Smooth muscle cell (in vitro differentiated cells): Measurements from ENCODE around the gene GALNT2. TPM values are rescaled to one million over a fixed set of nuclear protein-coding genes. Genes with fewer than 3 reads are reported as not detected.
A peak's percentile ranks its signal among the peaks of the same experiment; 100 is the strongest.

ENCODE experiments used
- DNase-seq: peaks from one replicate; lab custom pipeline; 2025; ENCODE audit not compliant: unreplicated experiment; lab: John Stamatoyannopoulos, UW
- H2AFZ ChIP-seq: fragments of 200-600 bp; sonication (generic); 2 replicates; pipeline ENCODE4 v1.6.0; 2016; ENCODE audit warnings: antibody characterized with exemption, low read depth, mild to moderate bottlenecking
- H3F3A ChIP-seq: fragments of 200-600 bp; sonication (generic); 2 replicates; pipeline ENCODE4 v1.6.0; 2017; ENCODE audit warnings: antibody characterized with exemption, low read depth
- H3K27ac ChIP-seq: fragments of 200-600 bp; sonication (generic); 2 replicates; pipeline ENCODE4 v1.5.1; 2016; ENCODE audit warnings: low read depth, mild to moderate bottlenecking
- H3K27me3 ChIP-seq: fragments of 200-600 bp; sonication (generic); 2 replicates; pipeline ENCODE4 v1.6.1; 2016; ENCODE audit warnings: low read depth, mild to moderate bottlenecking
- H3K36me3 ChIP-seq: fragments of 200-600 bp; sonication (generic); 2 replicates; pipeline ENCODE4 v1.5.1; 2016; ENCODE audit warnings: low read depth
- H3K4me1 ChIP-seq: fragments of 200-600 bp; sonication (generic); 2 replicates; pipeline ENCODE4 v1.5.1; 2016; ENCODE audit warnings: low read depth
- H3K4me2 ChIP-seq: fragments of 200-600 bp; sonication (generic); 2 replicates; pipeline ENCODE4 v1.6.0; 2016; ENCODE audit warnings: mild to moderate bottlenecking
- H3K4me3 ChIP-seq: fragments of 200-600 bp; sonication (generic); 2 replicates; pipeline ENCODE4 v1.5.1; 2016; ENCODE audit warnings: mild to moderate bottlenecking
- H3K79me2 ChIP-seq: fragments of 200-600 bp; sonication (generic); 2 replicates; pipeline ENCODE4 v1.6.0; 2016; ENCODE audit warnings: low read depth, mild to moderate bottlenecking
- H3K9ac ChIP-seq: fragments of 200-600 bp; sonication (generic); 2 replicates; pipeline ENCODE4 v1.6.0; 2016; ENCODE audit warnings: low read depth
- H3K9me3 ChIP-seq: fragments of 200-600 bp; sonication (generic); replicated peaks from 2 replicates; pipeline ENCODE4 v1.5.1; 2016; ENCODE audit warnings: low read depth
- H4K20me1 ChIP-seq: fragments of 200-600 bp; sonication (generic); 2 replicates; pipeline ENCODE4 v1.6.0; 2016; ENCODE audit warnings: low read depth
- WGBS: methylation state at CpG from one replicate; pipeline ENCODE4 v1.1.7; 2016; ENCODE audit warnings: low lambda C conversion rate; 5-methylcytosine and 5-hydroxymethylcytosine counted together
- polyA plus RNA-seq: library from polyadenylated mRNA; unstranded; fragments of >200 nt; fragmentation: Nextera tagmentation; extraction: Ambion mirVana; gene quantifications from 2 replicates; pipeline ENCODE4 v1.2.1, GENCODE V29; 2016
- total RNA-seq: library from RNA; depleted of rRNA; stranded (reverse); fragments of >200 nt; gene quantifications from 2 replicates; pipeline ENCODE4 v1.2.3, GENCODE V29; 2014
- TF ChIP-seq, protein P1 (sequence below): fragments of 200-600 bp; sonication (generic); IDR thresholded peaks from 2 replicates; pipeline ENCODE4 v1.5.1; 2017; ENCODE audit warnings: borderline replicate concordance, mild to moderate bottlenecking, antibody characterized with exemption; ENCODE audit not compliant: insufficient read depth, poor library complexity, severe bottlenecking

Gene GALNT2
- total and polyA plus RNA-seq, 2 experiments from 2014 or later: 76.4 to 152 TPM

DNA sequence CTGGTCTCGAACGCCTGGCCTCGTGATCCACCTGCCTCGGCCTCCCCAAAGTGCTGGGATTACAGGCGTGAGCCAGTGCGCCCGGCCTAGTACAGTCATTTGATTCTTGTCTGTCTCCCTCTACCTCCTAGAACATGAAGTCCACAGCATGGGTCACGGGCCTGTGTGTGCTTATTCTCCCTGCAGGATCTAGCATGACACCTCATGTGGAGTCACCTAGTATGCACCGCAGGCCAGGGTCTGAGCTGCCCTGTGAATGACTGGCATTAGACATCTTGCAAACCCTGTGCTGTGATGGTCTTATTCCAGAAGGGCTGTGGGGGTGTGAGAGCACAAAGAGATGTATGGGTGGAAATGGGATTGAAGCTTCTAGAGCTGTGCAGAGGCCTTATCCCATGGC, 133.2 kb downstream of the GALNT2 start:
- WGBS: 98% methylated on average over 9 of the region's 9 CpGs
- H3K4me1 ChIP-seq: no peaks in the 10 kb centered on the region
- H3F3A ChIP-seq: no peaks in the 10 kb centered on the region
- no peak overlapping the region for H3K27ac ChIP-seq
- TF ChIP-seq, protein P1, sequence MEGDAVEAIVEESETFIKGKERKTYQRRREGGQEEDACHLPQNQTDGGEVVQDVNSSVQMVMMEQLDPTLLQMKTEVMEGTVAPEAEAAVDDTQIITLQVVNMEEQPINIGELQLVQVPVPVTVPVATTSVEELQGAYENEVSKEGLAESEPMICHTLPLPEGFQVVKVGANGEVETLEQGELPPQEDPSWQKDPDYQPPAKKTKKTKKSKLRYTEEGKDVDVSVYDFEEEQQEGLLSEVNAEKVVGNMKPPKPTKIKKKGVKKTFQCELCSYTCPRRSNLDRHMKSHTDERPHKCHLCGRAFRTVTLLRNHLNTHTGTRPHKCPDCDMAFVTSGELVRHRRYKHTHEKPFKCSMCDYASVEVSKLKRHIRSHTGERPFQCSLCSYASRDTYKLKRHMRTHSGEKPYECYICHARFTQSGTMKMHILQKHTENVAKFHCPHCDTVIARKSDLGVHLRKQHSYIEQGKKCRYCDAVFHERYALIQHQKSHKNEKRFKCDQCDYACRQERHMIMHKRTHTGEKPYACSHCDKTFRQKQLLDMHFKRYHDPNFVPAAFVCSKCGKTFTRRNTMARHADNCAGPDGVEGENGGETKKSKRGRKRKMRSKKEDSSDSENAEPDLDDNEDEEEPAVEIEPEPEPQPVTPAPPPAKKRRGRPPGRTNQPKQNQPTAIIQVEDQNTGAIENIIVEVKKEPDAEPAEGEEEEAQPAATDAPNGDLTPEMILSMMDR: no peak
- no peak overlapping the region for H3K9ac ChIP-seq
- no peaks in the 10 kb centered on the region for H3K27me3 ChIP-seq
- H2AFZ ChIP-seq: no peak overlapping the region
- H3K4me3 ChIP-seq: no peak overlapping the region
- H3K79me2 ChIP-seq: peaks cover 21% of the 10 kb centered on the region
- H4K20me1 ChIP-seq: peaks cover 86% of the 10 kb centered on the region
- H3K9me3 ChIP-seq: no peaks in the 10 kb centered on the region
- H3K4me2 ChIP-seq: no peak overlapping the region
- no peaks in the 10 kb centered on the region for H3K36me3 ChIP-seq
- DNase-seq: no peak

DNA sequence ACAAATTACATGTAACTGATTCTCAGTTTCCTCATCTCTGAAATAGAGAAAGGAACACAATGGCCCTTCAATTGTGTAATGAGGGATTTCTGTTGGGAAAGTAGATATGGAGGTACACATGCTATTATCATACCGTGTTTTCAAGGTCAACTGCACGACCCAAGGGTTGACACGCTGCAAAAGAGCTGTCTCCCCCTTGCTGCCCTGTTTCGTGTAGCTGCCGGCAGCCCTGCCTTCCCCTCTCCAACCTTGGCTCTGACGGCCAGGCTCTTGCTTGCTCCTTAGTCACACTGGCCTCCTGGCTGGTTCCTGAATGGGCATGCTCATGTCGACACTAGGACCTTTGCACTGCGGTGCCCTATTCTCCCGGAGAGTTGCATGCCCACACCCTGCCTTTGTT, 134.4 kb downstream of the GALNT2 start:
- peaks cover 86% of the 10 kb centered on the region for H4K20me1 ChIP-seq
- no peaks in the 10 kb centered on the region for H3K9me3 ChIP-seq
- no peaks in the 10 kb centered on the region for H3K27me3 ChIP-seq
- WGBS: 93% methylated on average over 9 of the region's 9 CpGs
- H3F3A ChIP-seq: peaks cover 8% of the 10 kb centered on the region
- TF ChIP-seq, protein P1: no peak
- H3K4me1 ChIP-seq: peaks cover 8% of the 10 kb centered on the region
- H3K9ac ChIP-seq: no peak overlapping the region
- H3K4me2 ChIP-seq: no peak overlapping the region
- no peak overlapping the region for H3K4me3 ChIP-seq
- H3K36me3 ChIP-seq: no peaks in the 10 kb centered on the region
- H3K79me2 ChIP-seq: peaks cover 16% of the 10 kb centered on the region
- no peak overlapping the region for H2AFZ ChIP-seq
- H3K27ac ChIP-seq: no peak overlapping the region
- no peak for DNase-seq

DNA sequence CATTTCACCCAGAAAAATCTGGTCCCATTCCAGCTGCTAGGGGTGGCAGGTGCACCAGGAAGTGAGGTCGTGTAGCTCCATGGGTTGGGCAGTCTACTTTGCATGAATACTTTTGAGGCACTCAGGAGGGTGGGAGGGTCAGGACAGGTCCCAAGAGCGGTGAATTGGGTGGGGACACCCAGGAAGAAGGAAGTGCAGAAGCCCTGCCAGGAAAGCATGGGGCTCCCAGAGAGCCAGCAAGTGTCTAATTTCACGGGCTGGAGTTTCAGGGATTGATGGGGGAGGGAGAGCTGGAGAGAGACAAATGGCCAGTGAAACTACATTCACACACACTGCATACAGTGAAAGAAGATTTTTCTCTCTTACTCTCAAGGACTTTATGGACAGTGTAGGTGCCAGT, 137.8 kb downstream of the GALNT2 start:
- Histone ChIP-seq H3K27ac (no peak overlapping the region), H3K9me3 (no peaks in the 10 kb centered on the region), H3K4me1 (peaks cover 17% of the 10 kb centered on the region), H2AFZ (no peak overlapping the region), H3K4me3 (no peak overlapping the region), H4K20me1 (peaks cover 84% of the 10 kb centered on the region), H3K9ac (no peak overlapping the region), H3K27me3 (no peaks in the 10 kb centered on the region), H3F3A (peaks cover 16% of the 10 kb centered on the region), H3K79me2 (peaks cover 25% of the 10 kb centered on the region), H3K36me3 (no peaks in the 10 kb centered on the region), H3K4me2 (no peak overlapping the region)
- TF ChIP-seq, protein P1: no peak
- WGBS: 75% methylated on average over 3 of the region's 3 CpGs
- DNase-seq: no peak

DNA sequence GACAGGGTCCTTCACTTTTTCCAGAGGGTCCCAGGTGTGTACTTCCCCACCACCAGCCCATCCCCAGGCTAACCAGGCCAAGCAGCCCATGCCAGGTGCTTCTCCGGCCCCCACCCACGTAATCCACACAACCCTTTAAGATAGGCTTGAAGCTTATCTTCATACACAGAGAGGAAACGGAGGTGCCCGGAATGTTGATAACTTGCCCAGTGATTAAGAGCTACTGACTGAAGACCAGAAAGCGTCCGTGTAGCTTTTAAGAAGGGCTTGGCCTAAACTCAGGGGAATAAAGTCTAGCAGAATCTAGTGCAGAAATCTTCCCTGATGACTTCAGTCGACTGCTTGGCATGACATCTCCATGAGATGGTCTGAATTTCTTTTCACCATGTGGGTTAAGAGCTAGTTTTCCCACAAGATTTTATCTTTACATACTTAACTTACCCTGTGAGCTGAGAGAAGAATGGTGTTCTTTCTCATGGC, 138.7 kb downstream of the GALNT2 start:
- peaks cover 84% of the 10 kb centered on the region for H4K20me1 ChIP-seq
- H2AFZ ChIP-seq: no peak overlapping the region

More for the DNA sequence above, 138.7 kb downstream of the GALNT2 start:
- Histone ChIP-seq H3K4me1 (peaks cover 26% of the 10 kb centered on the region), H3K4me3 (no peak overlapping the region), H3K4me2 (peak overlapping the region; percentile 67), H3K9ac (no peak overlapping the region), H3K27ac (peak overlapping the region; percentile 54), H3F3A (peaks cover 21% of the 10 kb centered on the region), H3K27me3 (no peaks in the 10 kb centered on the region), H3K36me3 (no peaks in the 10 kb centered on the region), H3K79me2 (peaks cover 25% of the 10 kb centered on the region), H3K9me3 (no peaks in the 10 kb centered on the region)
- DNase-seq: no peak
- WGBS: 28% methylated on average over 7 of the region's 7 CpGs
- TF ChIP-seq, protein P1: no peak
